Breast epithelium (tissue), 4 donors: ENCODE measurements around the gene SDC4. TPM values are rescaled to one million over a fixed set of nuclear protein-coding genes. Genes with fewer than 3 reads are reported as not detected.

Experiments used
- DNase-seq, 2 donors: peaks; one replicate each; pipeline ENCODE4 v3.0.0-alpha.2; 2019; ENCODE audit warnings: low spot score in 2 of 2
- H3K27ac ChIP-seq, 2 donors: fragments of 200-600 bp; sonication (generic) in 1 of 2; one replicate each; pipeline ENCODE4 v1.5.1; 2016 to 2019; ENCODE audit warnings: mild to moderate bottlenecking in 1 of 2
- H3K27me3 ChIP-seq, 2 donors: fragments of 200-600 bp; sonication (generic) in 1 of 2; one replicate each; pipeline versions ENCODE4 v1.5.1 to v1.6.0; 2017 to 2019; ENCODE audit warnings: control low read depth in 1 of 2, mild to moderate bottlenecking in 1 of 2
- H3K36me3 ChIP-seq: fragments of 200-600 bp; one replicate; pipeline ENCODE4 v1.5.1; 2019
- H3K4me1 ChIP-seq, 2 donors: fragments of 200-600 bp; sonication (generic); one replicate each; pipeline ENCODE4 v1.5.1; 2016 to 2019; ENCODE audit warnings: control low read depth in 1 of 2
- H3K4me3 ChIP-seq, 3 donors: fragments of 200-600 bp; sonication (generic); 1 replicate in 2 of 3; 2 replicates in 1 of 3; pipeline ENCODE4 v1.5.1; 2016 to 2019; ENCODE audit warnings: mild to moderate bottlenecking in 3 of 3, moderate library complexity in 2 of 3
- H3K9me3 ChIP-seq, 2 donors: fragments of 200-600 bp; sonication (generic) in 1 of 2; one replicate each; pipeline ENCODE4 v1.5.1; 2016 to 2019; ENCODE audit warnings: control low read depth in 1 of 2
- POLR2A ChIP-seq: fragments of 450-650 bp; IDR thresholded peaks from one replicate; pipeline ENCODE4 v1.6.1; 2016; ENCODE audit warnings: antibody characterized with exemption, mild to moderate bottlenecking, moderate library complexity
- POLR2AphosphoS5 ChIP-seq, 3 donors: sonication (generic); formaldehyde crosslinking; IDR thresholded peaks; one replicate each; pipeline ENCODE4 v1.6.1; 2017; ENCODE audit warnings: antibody characterized with exemption in 3 of 3
- intact Hi-C: fragments of 100-400 bp; cut with DNase I; formaldehyde crosslinking; loops from one replicate; pipeline ENCODE4 v1.15.1; 2023; ENCODE audit warnings: low total_unique reads
- total RNA-seq, 3 donors: library from RNA; depleted of rRNA; stranded (reverse); fragments of >200 nt; gene quantifications; one replicate each; pipeline ENCODE4 v1.1.0, GENCODE V29; 2016
- TF ChIP-seq, protein P1 (sequence below), 3 donors: fragments of 450-650 bp; IDR thresholded peaks; one replicate each; pipeline ENCODE4 v1.5.1; 2016 to 2017; ENCODE audit warnings: antibody characterized with exemption in 3 of 3, mild to moderate bottlenecking in 3 of 3, moderate library complexity in 3 of 3

The SDC4 gene
- total RNA-seq, 3 donors from 2014 or later, result 29.4 to 337 (median 121) TPM

DNA sequence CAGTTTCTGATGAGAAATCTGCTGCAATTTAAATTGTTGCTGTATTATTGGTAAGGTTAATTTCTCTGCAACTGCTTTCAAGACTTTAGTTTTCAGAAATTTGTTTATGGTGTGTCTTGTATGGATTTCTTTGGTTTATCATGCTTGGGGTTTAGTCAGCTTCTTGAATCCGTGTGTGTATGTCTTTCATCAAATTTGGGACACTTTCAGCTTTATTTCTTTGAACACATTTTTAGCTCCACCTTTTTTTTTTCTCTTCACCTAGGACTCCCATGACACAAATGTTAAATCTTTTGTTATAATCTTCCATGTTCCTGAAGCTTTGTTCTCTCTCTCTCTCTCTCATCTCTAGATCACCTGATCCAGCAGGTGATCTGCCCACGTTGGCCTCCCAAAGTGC is 43.3 kb upstream of the SDC4 start:
- DNase-seq, result no peak
- intact Hi-C loops, result no loop called here
- no peaks in the 10 kb centered on the region for H3K36me3 ChIP-seq
- H3K4me3 ChIP-seq, result no peak overlapping the region
- TF ChIP-seq, protein P1, sequence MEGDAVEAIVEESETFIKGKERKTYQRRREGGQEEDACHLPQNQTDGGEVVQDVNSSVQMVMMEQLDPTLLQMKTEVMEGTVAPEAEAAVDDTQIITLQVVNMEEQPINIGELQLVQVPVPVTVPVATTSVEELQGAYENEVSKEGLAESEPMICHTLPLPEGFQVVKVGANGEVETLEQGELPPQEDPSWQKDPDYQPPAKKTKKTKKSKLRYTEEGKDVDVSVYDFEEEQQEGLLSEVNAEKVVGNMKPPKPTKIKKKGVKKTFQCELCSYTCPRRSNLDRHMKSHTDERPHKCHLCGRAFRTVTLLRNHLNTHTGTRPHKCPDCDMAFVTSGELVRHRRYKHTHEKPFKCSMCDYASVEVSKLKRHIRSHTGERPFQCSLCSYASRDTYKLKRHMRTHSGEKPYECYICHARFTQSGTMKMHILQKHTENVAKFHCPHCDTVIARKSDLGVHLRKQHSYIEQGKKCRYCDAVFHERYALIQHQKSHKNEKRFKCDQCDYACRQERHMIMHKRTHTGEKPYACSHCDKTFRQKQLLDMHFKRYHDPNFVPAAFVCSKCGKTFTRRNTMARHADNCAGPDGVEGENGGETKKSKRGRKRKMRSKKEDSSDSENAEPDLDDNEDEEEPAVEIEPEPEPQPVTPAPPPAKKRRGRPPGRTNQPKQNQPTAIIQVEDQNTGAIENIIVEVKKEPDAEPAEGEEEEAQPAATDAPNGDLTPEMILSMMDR (IDR thresholded peaks at IDR 0.05), result no peak
- TF ChIP-seq POLR2AphosphoS5 (IDR thresholded peaks at IDR 0.05) (no peak), POLR2A (no peak)
- H3K27ac ChIP-seq, result no peak overlapping the region
- no peaks in the 10 kb centered on the region for H3K4me1 ChIP-seq
- H3K9me3 ChIP-seq, result no peaks in the 10 kb centered on the region
- no peaks in the 10 kb centered on the region for H3K27me3 ChIP-seq

DNA sequence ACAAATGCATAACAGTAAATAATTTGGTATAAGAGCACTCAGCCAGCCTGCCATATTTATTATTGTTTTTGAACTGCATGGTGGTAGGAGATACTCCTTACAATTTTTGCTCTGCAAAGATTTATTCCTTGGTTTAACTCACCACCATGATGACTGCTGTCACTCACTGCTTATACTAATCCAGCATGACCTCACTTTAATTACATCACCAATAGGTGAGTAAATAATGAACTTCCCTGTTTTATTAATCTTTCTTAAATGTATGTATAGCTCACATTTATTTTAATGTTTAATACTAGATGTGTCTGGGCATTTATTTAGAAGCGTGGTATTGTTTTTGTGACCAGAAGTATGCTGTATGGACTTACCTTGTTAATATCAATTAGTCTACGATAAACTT is 42.7 kb upstream of the SDC4 start:
- intact Hi-C loops, result no loop called here
- H3K27me3 ChIP-seq, result no peaks in the 10 kb centered on the region
- no peaks in the 10 kb centered on the region for H3K9me3 ChIP-seq
- H3K4me3 ChIP-seq, result no peak overlapping the region
- TF ChIP-seq, protein P1 (IDR thresholded peaks at IDR 0.05), result no peak
- TF ChIP-seq POLR2AphosphoS5 (IDR thresholded peaks at IDR 0.05) (no peak), POLR2A (no peak)
- no peaks in the 10 kb centered on the region for H3K4me1 ChIP-seq
- DNase-seq, result no peak
- no peaks in the 10 kb centered on the region for H3K36me3 ChIP-seq
- no peak overlapping the region for H3K27ac ChIP-seq

DNA sequence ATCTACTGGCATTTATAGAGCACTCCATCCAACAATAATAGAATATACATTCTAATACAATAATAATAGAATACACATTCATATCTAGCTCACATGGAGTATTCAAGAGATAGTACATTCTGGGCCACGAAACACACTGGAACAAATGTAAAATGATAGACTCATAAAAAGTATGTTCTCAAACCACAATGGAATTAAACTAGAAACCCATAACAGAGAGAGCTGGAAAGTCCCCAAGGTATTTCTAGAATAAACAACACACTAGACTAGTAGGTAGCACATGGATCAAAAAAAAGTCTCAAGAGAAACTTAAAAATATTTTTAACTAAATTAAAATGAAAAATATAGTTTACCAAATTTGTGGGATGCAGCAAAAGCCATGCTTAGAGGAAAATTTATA is 39.0 kb upstream of the SDC4 start:
- intact Hi-C loops, result no loop called here

DNA sequence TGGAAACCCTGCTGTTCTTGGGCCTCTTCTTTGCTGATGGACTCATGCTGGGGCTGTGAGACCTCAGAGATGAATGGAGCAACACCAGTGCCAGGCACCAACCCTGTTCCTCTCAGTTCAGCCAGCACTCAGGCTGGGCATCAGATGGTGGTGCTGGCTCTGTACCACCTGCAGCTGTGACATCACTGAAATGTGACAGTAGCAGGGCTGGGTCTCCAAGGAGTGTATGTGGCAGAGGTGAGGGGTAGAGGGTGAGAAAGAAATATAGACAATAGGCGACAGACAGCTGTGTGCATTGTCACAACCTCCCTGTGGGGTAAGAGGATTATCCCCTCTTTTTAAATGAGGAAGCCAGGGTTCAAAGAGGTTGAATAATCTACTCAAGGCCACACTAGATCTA is 30.0 kb upstream of the SDC4 start, which contains the start of gene TP53TG5:
Gene TP53TG5, minus strand, starts transcription at position 135 of the 400 bp plus-strand sequence. Its CDS starts 89 bp downstream, at position 46.
- Histone ChIP-seq H3K4me1 (no peaks in the 10 kb centered on the region), H3K9me3 (no peaks in the 10 kb centered on the region), H3K36me3 (no peaks in the 10 kb centered on the region), H3K27ac (peak within 1 kb of the TSS in 1 of 2 donors; percentile 21), H3K4me3 (no peak within 1 kb of the TSS), H3K27me3 (no peaks in the 10 kb centered on the region)
- DNase-seq, result no peak
- intact Hi-C loops, result loop anchor here (10.0 kb wide), 1 partner anchor 47 kb away; no protein-coding TSS in a partner anchor
- no peak for TF ChIP-seq POLR2A
- no peak for TF ChIP-seq POLR2AphosphoS5 (IDR thresholded peaks at IDR 0.05)
- TF ChIP-seq, protein P1 (IDR thresholded peaks at IDR 0.05), result no peak

More for the DNA sequence above, 39.0 kb upstream of the SDC4 start:
- no peak for DNase-seq
- H3K27me3 ChIP-seq, result no peaks in the 10 kb centered on the region
- H3K4me3 ChIP-seq, result no peak overlapping the region
- H3K36me3 ChIP-seq, result no peaks in the 10 kb centered on the region
- TF ChIP-seq POLR2AphosphoS5 (IDR thresholded peaks at IDR 0.05), result no peak
- TF ChIP-seq POLR2A, result no peak
- TF ChIP-seq, protein P1 (IDR thresholded peaks at IDR 0.05), result no peak
- no peaks in the 10 kb centered on the region for H3K4me1 ChIP-seq
- no peaks in the 10 kb centered on the region for H3K9me3 ChIP-seq
- no peak overlapping the region for H3K27ac ChIP-seq

DNA sequence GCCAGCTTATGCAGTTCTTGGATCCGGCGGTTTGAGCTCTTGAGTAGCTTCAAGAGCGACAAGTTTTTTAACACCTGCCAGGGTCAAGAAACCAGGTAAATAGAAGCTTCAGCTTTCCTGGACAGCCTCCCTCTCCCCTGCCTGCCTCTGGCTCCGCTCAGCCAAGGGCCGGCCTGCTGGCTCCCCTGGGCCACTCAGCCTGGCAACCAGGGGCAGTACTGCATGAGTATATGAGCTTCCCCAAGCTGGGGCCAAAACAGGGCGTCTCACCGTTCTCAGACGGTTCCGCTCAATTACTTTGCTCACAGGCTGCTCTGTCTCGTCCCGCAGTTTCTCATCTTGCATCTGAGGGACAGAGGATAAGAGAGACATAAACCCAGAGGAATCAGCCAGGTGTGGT is 29.0 kb upstream of the SDC4 start:
- TF ChIP-seq, protein P1 (IDR thresholded peaks at IDR 0.05), result no peak
- TF ChIP-seq POLR2A (no peak), POLR2AphosphoS5 (IDR thresholded peaks at IDR 0.05) (no peak)
- peak overlapping the region in 1 of 2 donors; percentile 21 for H3K27ac ChIP-seq
- intact Hi-C loops, result loop anchor here (10.0 kb wide), 1 partner anchor 48 kb away; no protein-coding TSS in a partner anchor
- H3K4me3 ChIP-seq, result no peak overlapping the region
- H3K9me3 ChIP-seq, result no peaks in the 10 kb centered on the region
- no peaks in the 10 kb centered on the region for H3K27me3 ChIP-seq
- no peaks in the 10 kb centered on the region for H3K4me1 ChIP-seq
- no peak for DNase-seq
- no peaks in the 10 kb centered on the region for H3K36me3 ChIP-seq
